Immature natural killer cell (primary cell): ENCODE measurements around the gene SP8. TPM values are rescaled to one million over a fixed set of nuclear protein-coding genes. Genes with fewer than 3 reads are reported as not detected.

ENCODE experiments used
- DNase-seq, 3 donors: peaks; one replicate each; pipeline ENCODE4 v3.0.0; 2022; ENCODE audit warnings: mixed read lengths in 1 of 3
- H3K27ac Mint-ChIP-seq, 6 donors: one replicate each; pipeline ENCODE4 v1.8.0; 2020; ENCODE audit warnings: mixed read lengths in 6 of 6, mild to moderate bottlenecking in 5 of 6, inconsistent platforms in 4 of 6, moderate library complexity in 3 of 6
- H3K27me3 Mint-ChIP-seq, 3 donors: one replicate each; pipeline ENCODE4 v1.8.0; 2020 to 2021; ENCODE audit warnings: low read depth in 3 of 3, mild to moderate bottlenecking in 3 of 3, mixed read lengths in 3 of 3, moderate library complexity in 3 of 3, inconsistent platforms in 1 of 3
- H3K36me3 Mint-ChIP-seq, 3 donors: one replicate each; pipeline ENCODE4 v1.8.0; 2020; ENCODE audit warnings: mixed read lengths in 3 of 3, inconsistent platforms in 2 of 3, mild to moderate bottlenecking in 2 of 3
- H3K4me1 Mint-ChIP-seq, 2 donors: one replicate each; pipeline ENCODE4 v1.8.0; 2020; ENCODE audit warnings: inconsistent platforms in 2 of 2, mild to moderate bottlenecking in 2 of 2, mixed read lengths in 2 of 2, moderate library complexity in 1 of 2
- H3K4me3 Mint-ChIP-seq, 5 donors: one replicate each; pipeline ENCODE4 v1.8.0; 2020; ENCODE audit warnings: mild to moderate bottlenecking in 5 of 5, mixed read lengths in 5 of 5, inconsistent platforms in 3 of 5, moderate library complexity in 3 of 5
- H3K9me3 Mint-ChIP-seq, 6 donors: one replicate each; pipeline ENCODE4 v1.8.0; 2020; ENCODE audit warnings: mild to moderate bottlenecking in 6 of 6, mixed read lengths in 6 of 6, inconsistent platforms in 4 of 6, moderate library complexity in 3 of 6
- polyA plus RNA-seq, 3 donors: library from polyadenylated mRNA; unstranded; fragments of 300-500 nt; fragmentation: Illumina TruSeq; gene quantifications; one replicate each; pipeline ENCODE4 v1.2.3, GENCODE V29; 2021

Gene SP8
- polyA plus RNA-seq, 3 donors from 2014 or later = not detected

DNA sequence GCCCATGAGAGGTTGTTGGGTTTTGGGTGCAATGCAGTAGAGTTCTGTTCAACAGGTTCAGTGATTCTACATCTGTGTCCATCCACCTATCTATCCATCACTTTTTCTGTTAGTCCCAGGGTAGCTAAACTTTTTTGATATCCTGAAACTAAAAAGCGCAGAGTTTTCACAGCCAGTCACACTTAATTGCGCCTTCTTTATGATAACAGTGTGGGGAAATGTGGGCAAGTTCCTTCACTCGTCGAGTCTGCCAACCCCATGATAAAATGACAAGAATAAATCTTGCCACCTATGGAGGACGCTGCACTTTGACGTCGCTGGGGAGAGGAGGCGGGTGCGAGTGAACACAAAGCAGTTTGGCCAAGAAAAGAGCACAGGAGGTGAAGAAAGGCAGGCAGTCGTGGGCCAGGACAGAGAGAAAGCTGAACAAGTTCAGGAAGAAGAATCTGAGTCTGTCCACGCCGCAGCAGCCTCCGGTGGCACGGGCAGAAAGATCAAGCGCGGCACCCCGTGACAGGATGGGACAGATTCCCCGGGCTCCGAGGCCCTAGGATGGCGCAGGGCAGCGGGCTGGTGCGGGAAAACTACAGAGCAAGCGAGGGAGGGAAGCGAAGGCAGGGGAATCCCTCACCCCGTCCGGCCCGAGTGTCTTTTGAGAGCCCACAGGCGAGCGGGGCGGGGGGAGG lies 9.2 kb downstream of the SP8 start:
- H3K27me3 Mint-ChIP-seq = peaks cover 22 to 40% (median 36%) of the 10 kb centered on the region in 3 donors
- no peak for DNase-seq
- H3K4me1 Mint-ChIP-seq = peaks cover 8 to 10% of the 10 kb centered on the region in 2 donors
- peak overlapping the region in 1 of 6 donors; percentile 51 for H3K27ac Mint-ChIP-seq
- peaks cover 4 to 13% (median 4%) of the 10 kb centered on the region in 3 donors for H3K36me3 Mint-ChIP-seq
- H3K4me3 Mint-ChIP-seq = peak overlapping the region in 4 of 5 donors; percentile 19 to 70 (median 48)
- H3K9me3 Mint-ChIP-seq = peaks cover 0 to 28% (median 14%) of the 10 kb centered on the region in 6 donors

DNA sequence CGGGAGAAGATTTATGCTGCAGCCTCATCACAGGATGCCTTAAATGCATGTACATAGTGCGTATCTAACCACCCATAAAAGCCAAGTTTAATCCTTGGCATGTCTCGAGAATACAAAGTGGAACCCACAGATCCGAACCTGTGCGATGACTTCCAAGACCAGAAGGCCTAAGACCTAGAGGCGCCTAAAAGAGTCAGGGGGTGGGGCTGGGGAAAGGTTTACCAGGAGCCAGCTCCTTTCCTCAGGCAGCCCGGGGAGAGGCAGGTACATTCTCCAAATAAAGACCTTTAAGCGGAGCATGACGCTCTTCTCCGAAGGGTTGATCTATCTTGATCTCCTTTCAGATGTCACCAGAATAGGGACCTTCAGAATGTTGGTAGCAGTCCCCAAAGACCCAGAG lies 9.7 kb downstream of the SP8 start:
- H3K27me3 Mint-ChIP-seq = peaks cover 21 to 44% (median 37%) of the 10 kb centered on the region in 3 donors
- H3K27ac Mint-ChIP-seq = no peak overlapping the region
- H3K9me3 Mint-ChIP-seq = peaks cover 0 to 28% (median 14%) of the 10 kb centered on the region in 6 donors
- no peak for DNase-seq
- peaks cover 4 to 13% (median 4%) of the 10 kb centered on the region in 3 donors for H3K36me3 Mint-ChIP-seq
- peaks cover 8 to 10% of the 10 kb centered on the region in 2 donors for H3K4me1 Mint-ChIP-seq
- H3K4me3 Mint-ChIP-seq = peak overlapping the region in 2 of 5 donors; percentile 16 to 70

DNA sequence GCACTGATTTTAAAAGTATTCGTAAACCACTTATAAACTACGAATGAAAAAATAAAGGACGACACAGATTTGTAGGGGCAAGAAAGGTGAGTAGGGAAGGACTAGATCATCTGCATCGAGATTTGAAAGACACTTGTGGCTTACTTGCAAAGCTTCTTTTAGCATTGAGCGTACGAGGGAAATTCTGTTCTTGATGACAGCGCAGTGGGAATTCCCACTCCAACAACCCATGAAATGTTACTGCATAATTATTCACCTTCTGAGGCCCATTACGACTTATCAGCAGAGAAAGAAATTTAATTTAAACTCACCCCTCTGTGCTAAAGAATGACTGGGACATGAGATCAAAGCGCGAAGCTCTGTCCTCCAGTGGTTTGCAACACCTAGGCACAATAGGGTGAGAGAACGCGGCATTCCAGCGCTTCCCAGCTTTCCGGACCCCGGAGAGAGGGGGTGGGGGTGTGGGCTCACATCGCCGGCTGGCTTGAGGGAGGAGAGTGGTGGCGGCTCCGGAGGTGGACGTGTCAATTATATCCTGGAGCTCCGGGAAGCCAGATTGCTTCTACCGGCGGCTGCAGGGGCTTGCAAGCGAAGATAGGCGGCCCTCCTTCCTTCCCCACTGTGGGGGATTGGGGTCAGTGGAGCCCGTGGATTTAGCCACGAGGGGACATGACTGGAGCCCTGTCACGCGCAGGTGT lies 10.3 kb downstream of the SP8 start:
- H3K27me3 Mint-ChIP-seq = peaks cover 18 to 43% (median 33%) of the 10 kb centered on the region in 3 donors
- H3K4me3 Mint-ChIP-seq = no peak overlapping the region
- H3K4me1 Mint-ChIP-seq = peaks cover 8 to 10% of the 10 kb centered on the region in 2 donors
- DNase-seq = no peak
- peaks cover 0 to 28% (median 12%) of the 10 kb centered on the region in 6 donors for H3K9me3 Mint-ChIP-seq
- H3K27ac Mint-ChIP-seq = no peak overlapping the region
- peaks cover 4 to 13% (median 4%) of the 10 kb centered on the region in 3 donors for H3K36me3 Mint-ChIP-seq

DNA sequence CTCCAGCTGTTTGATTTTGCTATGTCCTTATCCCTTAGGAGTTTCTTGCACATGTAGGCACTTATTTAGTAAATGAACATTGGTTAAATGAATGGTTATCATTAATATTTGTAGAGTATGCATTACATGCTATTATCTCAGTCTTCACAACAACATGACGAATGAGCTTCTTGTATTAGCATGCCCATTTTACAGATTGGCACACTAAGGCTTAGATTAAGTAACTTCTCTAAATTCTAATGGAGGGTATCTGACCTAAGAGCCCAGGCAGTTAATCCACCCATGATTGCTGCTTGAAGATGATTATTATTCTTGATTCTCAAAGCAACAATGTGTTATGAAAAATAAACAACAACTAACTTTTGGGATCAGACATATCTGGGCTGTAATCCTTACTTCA lies 32.7 kb downstream of the SP8 start:
- Mint-ChIP-seq H3K4me1 (no peaks in the 10 kb centered on the region), H3K36me3 (no peaks in the 10 kb centered on the region), H3K9me3 (peaks cover 0 to 3% (median 0%) of the 10 kb centered on the region in 6 donors), H3K27ac (no peak overlapping the region), H3K4me3 (no peak overlapping the region), H3K27me3 (peaks cover 0 to 7% (median 0%) of the 10 kb centered on the region in 3 donors)
- no peak for DNase-seq

DNA sequence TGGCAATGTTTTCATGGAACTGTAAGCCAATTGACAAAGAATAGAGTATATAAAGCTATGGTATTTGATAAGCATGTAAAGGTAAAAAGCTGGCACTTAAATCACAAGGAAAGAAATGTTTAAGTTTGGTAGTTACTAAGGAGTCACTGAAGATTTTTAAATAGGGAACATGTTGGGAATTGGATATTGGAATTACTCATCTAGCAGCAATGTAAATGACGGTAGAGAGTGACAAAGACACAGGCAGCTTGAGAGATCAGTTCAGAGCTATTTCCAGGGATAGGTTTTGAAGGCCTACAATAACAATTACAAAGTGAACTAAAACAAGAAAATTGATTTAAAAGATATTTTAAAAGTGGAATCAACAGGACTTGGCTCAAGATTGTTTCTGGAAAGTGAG lies 36.8 kb downstream of the SP8 start:
- DNase-seq = no peak
- Mint-ChIP-seq H3K27me3 (peaks cover 0 to 7% (median 2%) of the 10 kb centered on the region in 3 donors), H3K27ac (no peak overlapping the region), H3K36me3 (no peaks in the 10 kb centered on the region), H3K9me3 (peaks cover 0 to 7% (median 0%) of the 10 kb centered on the region in 6 donors), H3K4me3 (no peak overlapping the region), H3K4me1 (no peaks in the 10 kb centered on the region)

DNA sequence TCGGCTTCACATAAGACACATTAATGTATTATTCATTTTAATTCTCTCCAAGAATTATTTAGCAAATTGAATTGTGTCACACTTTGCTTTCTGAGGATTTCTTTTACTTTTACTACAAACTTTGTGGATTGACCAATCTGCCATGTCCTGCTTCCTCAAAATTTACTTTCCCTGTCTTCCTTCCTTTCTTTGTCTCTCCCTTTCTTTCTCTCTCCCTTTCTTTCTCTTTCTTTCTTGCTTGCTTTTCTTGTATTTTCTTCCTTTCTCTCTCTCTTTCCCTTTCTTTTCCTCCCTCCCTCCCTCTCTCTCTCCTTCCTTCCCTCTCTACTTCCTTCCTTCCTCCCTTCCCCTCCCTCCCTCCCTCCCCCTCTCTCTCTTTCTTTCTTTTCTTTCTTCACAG lies 37.8 kb downstream of the SP8 start:
- no peak for DNase-seq
- Mint-ChIP-seq H3K9me3 (peaks cover 0 to 8% (median 0%) of the 10 kb centered on the region in 6 donors), H3K4me1 (no peaks in the 10 kb centered on the region), H3K36me3 (no peaks in the 10 kb centered on the region), H3K27ac (no peak overlapping the region), H3K4me3 (no peak overlapping the region), H3K27me3 (peaks cover 0 to 7% (median 2%) of the 10 kb centered on the region in 3 donors)

DNA sequence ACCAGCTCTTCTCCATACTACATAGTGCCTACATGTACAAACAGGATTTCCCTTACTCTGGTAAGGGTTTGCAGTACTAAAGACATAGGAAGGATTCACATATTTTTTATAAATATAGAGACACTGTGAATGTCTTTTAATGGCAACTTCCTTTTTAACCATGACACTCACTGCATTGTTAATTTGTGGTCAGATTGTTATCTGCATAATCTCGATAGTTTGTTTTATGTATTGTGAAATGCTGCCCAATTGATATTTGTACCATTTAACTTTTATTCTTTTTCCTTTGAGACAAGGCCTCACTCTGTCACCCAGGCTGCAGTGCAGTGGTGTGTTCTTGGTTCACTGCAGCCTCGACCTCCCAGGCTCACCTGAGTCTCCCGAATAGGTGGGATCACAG lies 39.7 kb downstream of the SP8 start:
- H3K9me3 Mint-ChIP-seq = peaks cover 0 to 8% (median 0%) of the 10 kb centered on the region in 6 donors
- no peaks in the 10 kb centered on the region for H3K4me1 Mint-ChIP-seq
- H3K4me3 Mint-ChIP-seq = no peak overlapping the region
- H3K36me3 Mint-ChIP-seq = no peaks in the 10 kb centered on the region
- no peak overlapping the region for H3K27ac Mint-ChIP-seq
- no peak for DNase-seq
- H3K27me3 Mint-ChIP-seq = peaks cover 0 to 5% (median 4%) of the 10 kb centered on the region in 3 donors

DNA sequence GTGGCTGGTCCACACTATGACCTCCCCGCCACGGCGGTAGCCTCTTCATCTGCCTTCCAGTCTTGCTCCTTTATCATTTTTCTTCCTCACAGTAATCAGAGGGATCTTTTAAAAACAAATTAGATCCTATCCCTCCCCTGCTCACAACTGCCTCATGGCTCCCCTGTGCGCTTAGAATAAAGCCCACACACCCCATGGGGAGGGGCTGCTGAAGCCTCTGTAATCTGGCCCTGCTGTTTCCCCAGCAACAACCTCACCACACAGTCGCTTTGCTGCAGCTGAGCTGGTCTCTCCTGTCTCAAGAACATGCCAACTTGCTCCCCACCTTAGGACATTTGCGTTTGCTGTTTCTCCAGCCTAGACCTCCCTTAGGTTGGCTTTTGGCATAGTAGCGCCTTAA lies 41.0 kb downstream of the SP8 start:
- no peaks in the 10 kb centered on the region for H3K36me3 Mint-ChIP-seq
- H3K4me1 Mint-ChIP-seq = no peaks in the 10 kb centered on the region
- H3K27me3 Mint-ChIP-seq = peaks cover 2 to 4% (median 4%) of the 10 kb centered on the region in 3 donors
- no peak for DNase-seq
- H3K27ac Mint-ChIP-seq = no peak overlapping the region
- no peak overlapping the region for H3K4me3 Mint-ChIP-seq
- peaks cover 0 to 8% (median 0%) of the 10 kb centered on the region in 6 donors for H3K9me3 Mint-ChIP-seq

DNA sequence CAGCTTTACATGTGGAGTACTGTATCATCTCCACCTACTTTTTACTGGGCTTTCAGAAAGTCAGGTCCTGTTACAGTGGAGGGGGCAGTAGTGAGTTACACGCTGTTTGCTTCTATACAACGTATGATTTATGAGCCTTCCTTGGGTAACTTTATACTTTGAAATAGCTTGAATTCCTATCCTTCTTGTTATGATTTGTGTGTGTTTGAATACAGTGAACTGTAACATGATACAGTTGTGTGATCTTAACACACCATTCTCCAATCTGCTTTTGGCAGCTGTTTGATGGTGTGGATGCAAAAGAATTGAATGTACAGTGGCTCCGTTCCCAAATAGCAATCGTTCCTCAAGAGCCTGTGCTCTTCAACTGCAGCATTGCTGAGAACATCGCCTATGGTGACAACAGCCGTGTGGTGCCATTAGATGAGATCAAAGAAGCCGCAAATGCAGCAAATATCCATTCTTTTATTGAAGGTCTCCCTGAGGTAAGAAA lies 41.7 kb downstream of the SP8 start:
- no peak overlapping the region for H3K27ac Mint-ChIP-seq
- H3K27me3 Mint-ChIP-seq = peaks cover 2 to 4% (median 2%) of the 10 kb centered on the region in 3 donors
- DNase-seq = no peak
- H3K9me3 Mint-ChIP-seq = peaks cover 0 to 8% (median 0%) of the 10 kb centered on the region in 6 donors
- H3K4me1 Mint-ChIP-seq = no peaks in the 10 kb centered on the region
- no peaks in the 10 kb centered on the region for H3K36me3 Mint-ChIP-seq
- no peak overlapping the region for H3K4me3 Mint-ChIP-seq

DNA sequence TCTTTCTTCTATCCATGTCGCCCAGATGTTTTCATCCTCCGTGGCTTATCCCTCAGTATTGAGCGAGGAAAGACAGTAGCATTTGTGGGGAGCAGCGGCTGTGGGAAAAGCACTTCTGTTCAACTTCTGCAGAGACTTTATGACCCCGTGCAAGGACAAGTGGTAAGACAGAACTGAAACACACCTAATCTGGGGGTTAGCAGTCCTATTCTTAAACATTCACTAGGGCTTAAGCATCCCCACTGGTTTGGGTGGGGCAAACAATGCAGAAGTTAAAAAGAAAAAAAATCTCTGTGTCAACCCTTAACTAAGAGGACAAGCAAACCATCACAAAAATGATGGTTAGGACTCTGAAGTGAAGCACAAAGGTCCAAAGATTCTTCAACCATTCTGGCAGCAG lies 43.8 kb downstream of the SP8 start:
- no peaks in the 10 kb centered on the region for H3K4me1 Mint-ChIP-seq

DNA sequence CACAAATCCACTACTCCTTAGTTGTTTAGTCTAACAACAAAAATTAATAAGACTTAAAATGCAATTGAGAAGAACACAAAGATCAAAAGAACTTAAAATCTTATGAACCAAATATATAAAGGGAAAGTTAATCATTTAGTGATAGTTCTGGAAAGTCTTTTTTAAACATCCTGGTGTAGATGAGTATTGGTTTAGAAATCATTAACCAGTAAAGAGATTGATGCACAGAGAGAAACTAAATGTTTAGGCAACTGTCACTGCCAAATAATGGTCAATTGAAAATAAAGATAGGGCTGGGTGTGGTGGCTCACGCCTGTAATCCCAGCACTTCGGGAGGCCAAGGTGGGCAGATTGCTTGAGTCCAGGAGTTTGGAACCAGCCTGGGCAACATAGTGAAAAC lies 44.9 kb downstream of the SP8 start:
- Mint-ChIP-seq H3K9me3 (peaks cover 0 to 5% (median 3%) of the 10 kb centered on the region in 6 donors), H3K4me3 (no peak overlapping the region), H3K27ac (no peak overlapping the region), H3K36me3 (no peaks in the 10 kb centered on the region), H3K27me3 (peaks cover 0 to 5% (median 4%) of the 10 kb centered on the region in 3 donors), H3K4me1 (no peaks in the 10 kb centered on the region)
- DNase-seq = no peak

More for the DNA sequence above, 43.8 kb downstream of the SP8 start:
- no peak overlapping the region for H3K27ac Mint-ChIP-seq
- H3K36me3 Mint-ChIP-seq = no peaks in the 10 kb centered on the region
- H3K9me3 Mint-ChIP-seq = peaks cover 0 to 5% (median 1%) of the 10 kb centered on the region in 6 donors
- H3K4me3 Mint-ChIP-seq = no peak overlapping the region
- peaks cover 0 to 5% (median 4%) of the 10 kb centered on the region in 3 donors for H3K27me3 Mint-ChIP-seq
- no peak for DNase-seq

DNA sequence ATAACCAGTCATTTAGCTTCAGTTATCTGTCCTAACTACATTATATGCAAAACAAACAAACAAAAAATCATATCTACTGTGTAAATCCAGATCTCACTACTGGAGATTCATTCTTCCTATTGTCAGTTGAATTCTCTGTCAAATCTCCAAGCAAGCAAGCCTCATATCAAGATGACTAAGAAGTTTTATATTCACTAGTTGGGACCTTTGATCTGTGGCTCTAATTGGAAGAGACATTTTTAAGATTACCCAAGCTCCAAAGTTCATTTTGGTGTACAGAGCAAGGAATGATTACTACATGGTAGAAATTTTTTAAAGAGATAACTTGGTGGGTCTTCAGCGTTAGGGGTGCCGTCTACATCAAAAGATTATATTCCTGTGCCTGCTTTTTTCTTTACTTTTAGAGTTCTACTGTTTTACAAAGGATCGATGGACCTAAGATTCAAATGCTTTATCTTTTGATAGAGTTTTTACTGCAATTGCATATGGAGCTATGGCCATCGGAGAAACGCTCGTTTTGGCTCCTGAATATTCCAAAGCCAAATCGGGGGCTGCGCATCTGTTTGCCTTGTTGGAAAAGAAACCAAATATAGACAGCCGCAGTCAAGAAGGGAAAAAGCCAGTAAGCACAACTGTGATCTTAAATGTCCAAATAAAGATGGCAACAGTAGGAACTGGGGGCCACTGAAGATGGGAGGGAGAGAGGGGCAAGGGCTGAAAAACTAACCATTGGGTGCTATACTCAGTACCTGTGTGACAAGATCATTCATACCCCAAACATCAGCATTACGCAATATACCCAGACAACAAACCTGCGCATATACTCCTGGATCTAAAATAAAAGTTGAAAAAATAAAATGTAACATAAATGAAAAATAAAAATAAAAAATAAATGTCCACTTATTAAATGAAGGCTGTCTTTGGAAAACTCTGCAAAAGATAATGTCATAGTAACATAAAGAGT lies 47.9 kb downstream of the SP8 start:
- no peak for DNase-seq
- Mint-ChIP-seq H3K9me3 (peaks cover 0 to 9% (median 3%) of the 10 kb centered on the region in 6 donors), H3K4me3 (no peak overlapping the region), H3K4me1 (no peaks in the 10 kb centered on the region), H3K27ac (no peak overlapping the region), H3K27me3 (peaks cover 0 to 7% (median 2%) of the 10 kb centered on the region in 3 donors), H3K36me3 (no peaks in the 10 kb centered on the region)

DNA sequence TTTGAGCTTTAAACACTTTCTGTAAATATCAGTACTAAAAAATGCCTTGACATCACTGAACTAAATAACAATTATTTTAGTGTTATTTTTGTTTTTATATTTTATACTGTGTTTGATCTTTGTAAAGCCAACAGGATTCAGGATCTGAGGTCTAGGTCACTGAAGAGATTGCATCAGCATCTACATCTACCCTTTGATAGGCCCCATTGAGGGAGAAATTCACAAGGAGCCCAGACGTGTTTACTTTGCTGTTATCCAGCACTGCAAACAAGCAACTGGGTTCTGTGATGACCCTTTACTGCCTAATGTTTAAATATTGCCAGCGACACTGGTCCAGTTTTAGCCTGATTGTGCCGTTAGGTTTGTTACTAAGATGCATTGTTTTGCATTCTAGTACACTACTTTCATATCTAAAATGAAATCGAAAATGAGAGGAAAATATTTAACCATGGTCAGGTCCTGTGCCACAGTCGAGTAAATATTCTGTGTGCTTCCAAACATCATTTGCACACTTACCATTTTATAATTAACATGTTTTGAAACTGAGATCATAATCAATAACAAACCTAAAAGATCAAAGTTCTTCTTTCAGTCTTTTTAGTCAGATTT lies 48.7 kb downstream of the SP8 start:
- Mint-ChIP-seq H3K36me3 (no peaks in the 10 kb centered on the region), H3K4me3 (no peak overlapping the region), H3K4me1 (no peaks in the 10 kb centered on the region), H3K9me3 (peaks cover 0 to 9% (median 3%) of the 10 kb centered on the region in 6 donors), H3K27me3 (peaks cover 0 to 7% (median 0%) of the 10 kb centered on the region in 3 donors), H3K27ac (no peak overlapping the region)
- DNase-seq = no peak
